GM18505 (cell line): ENCODE results near the gene MYO5A.

Experiments used
- ATAC-seq: cut with Tn5 transposase; IDR thresholded peaks from one replicate; pipeline ENCODE4 v1.9.1; 2021; ENCODE audit not compliant: unreplicated experiment
- POLR2A ChIP-seq: IDR thresholded peaks from 4 replicates; pipeline ENCODE4 v1.6.1; 2011; ENCODE audit warnings: borderline replicate concordance; ENCODE audit not compliant: insufficient read depth, insufficient read length; ENCODE audit errors: extremely low read depth

The MYO5A gene

GRCh38 chr15:52261026-52261425, 267.7 kb downstream of the MYO5A start:
- no peak for ATAC-seq

GRCh38 chr15:52259503-52259902, 269.2 kb downstream of the MYO5A start:
- ATAC-seq, result no peak
- no peak for TF ChIP-seq POLR2A

More at GRCh38 chr15:52261026-52261425, 267.7 kb downstream of the MYO5A start:
- no peak for TF ChIP-seq POLR2A

GRCh38 chr15:52258461-52258860, 270.2 kb downstream of the MYO5A start:
- TF ChIP-seq POLR2A, result no peak
- ATAC-seq, result no peak

- no peak for TF ChIP-seq POLR2A
- ATAC-seq, result no peak
These were observed 271.0 kb downstream of the MYO5A start for GRCh38 chr15:52257734-52258062.
